H1 (cell line): Measurements from ENCODE around the gene SPARC. TPM values are rescaled to one million over a fixed set of nuclear protein-coding genes. Genes with fewer than 3 reads are reported as not detected.

ENCODE experiments used
- CTCF ChIA-PET: fragments of 300-600 bp; sonication (Branson Sonifier 250); formaldehyde crosslinking; loops from one replicate; lab custom pipeline; 2021; ENCODE audit not compliant: partially characterized antibody; lab: Charles Lee
- POLR2A ChIA-PET: fragments of 300-600 bp; sonication (Branson Sonifier 250); formaldehyde crosslinking; loops from one replicate; lab custom pipeline; 2021; ENCODE audit warnings: inconsistent platforms; ENCODE audit not compliant: partially characterized antibody; lab: Charles Lee
- DNase-seq, 2 experiments: peaks; one replicate each; pipeline versions ENCODE4 v3.0.0 to v3.0.0-alpha.2; 2010 to 2022; ENCODE audit warnings: low spot score in 2 of 2, low read depth in 1 of 2, mixed read lengths in 1 of 2
- FAIRE-seq: peaks from 2 replicates; lab custom pipeline; 2011; peaks lifted over from hg19 to GRCh38; lab: Jason Lieb, UNC
- H2AFZ ChIP-seq: 2 replicates; pipeline ENCODE4 v1.8.1; 2012; ENCODE audit warnings: low read length, inconsistent platforms
- H2AK5ac ChIP-seq: 2 replicates; pipeline ENCODE4 v1.6.1; 2013; ENCODE audit warnings: low read depth, low read length
- H2BK120ac ChIP-seq: replicated peaks from 2 replicates; pipeline ENCODE3; 2013; ENCODE audit warnings: low read depth, low read length, inconsistent platforms
- H2BK12ac ChIP-seq: 2 replicates; pipeline ENCODE4 v1.6.1; 2013; ENCODE audit warnings: low read depth, low read length
- H2BK15ac ChIP-seq: 2 replicates; pipeline ENCODE4 v1.6.1; 2013; ENCODE audit warnings: low read length
- H2BK20ac ChIP-seq: 2 replicates; pipeline ENCODE4 v1.6.1; 2013; ENCODE audit warnings: low read length
- H2BK5ac ChIP-seq: 2 replicates; pipeline ENCODE4 v1.6.1; 2013; ENCODE audit warnings: low read depth, low read length
- H3K14ac ChIP-seq: 2 replicates; pipeline ENCODE4 v1.6.1; 2013; ENCODE audit warnings: inconsistent platforms; ENCODE audit not compliant: insufficient read length
- H3K18ac ChIP-seq: 2 replicates; pipeline ENCODE4 v1.6.1; 2013; ENCODE audit warnings: low read length; ENCODE audit errors: extremely low read depth
- H3K23ac ChIP-seq: 2 replicates; pipeline ENCODE4 v1.6.1; 2013; ENCODE audit warnings: inconsistent platforms; ENCODE audit not compliant: insufficient read length
- H3K23me2 ChIP-seq: 2 replicates; pipeline ENCODE4 v1.6.1; 2013; ENCODE audit warnings: low read depth, low read length
- H3K27ac ChIP-seq: 2 replicates; pipeline ENCODE4 v1.6.1; 2011; ENCODE audit warnings: low read depth, low read length, inconsistent platforms
- H3K27me3 ChIP-seq, 4 experiments: replicated peaks in 1 of 4; 1 replicate in 1 of 4; 2 replicates in 3 of 4; pipeline versions ENCODE4 v1.6.1 to v1.8.1; 2011 to 2013; ENCODE audit warnings: low read length in 3 of 4, mild to moderate bottlenecking in 3 of 4, inconsistent platforms in 2 of 4, mixed read lengths in 2 of 4, moderate library complexity in 1 of 4; ENCODE audit not compliant: control insufficient read depth in 3 of 4, insufficient read depth in 3 of 4; ENCODE audit errors: extremely low read depth in 1 of 4
- H3K36me3 ChIP-seq, 4 experiments: 2 replicates each; pipeline versions ENCODE4 v1.6.1 to v1.8.1; 2011 to 2013; ENCODE audit warnings: mild to moderate bottlenecking in 4 of 4, low read length in 3 of 4, moderate library complexity in 2 of 4, control low read depth in 1 of 4, inconsistent platforms in 1 of 4; ENCODE audit not compliant: insufficient read depth in 4 of 4, control insufficient read depth in 2 of 4
- H3K4ac ChIP-seq: replicated peaks from 2 replicates; pipeline ENCODE3; 2013; ENCODE audit warnings: low read length, low read depth, mixed read lengths, inconsistent platforms; ENCODE audit not compliant: insufficient read length
- H3K4me1 ChIP-seq, 4 experiments: replicated peaks in 1 of 4; 1 replicate in 1 of 4; 2 replicates in 3 of 4; pipeline versions ENCODE4 v1.6.1 to v1.8.1; 2011 to 2013; ENCODE audit warnings: low read length in 3 of 4, inconsistent platforms in 2 of 4, mixed read lengths in 1 of 4; ENCODE audit not compliant: insufficient read depth in 4 of 4, control insufficient read depth in 3 of 4
- H3K4me2 ChIP-seq, 2 experiments: 2 replicates each; pipeline versions ENCODE4 v1.6.1 to v1.8.1; 2011 to 2013; ENCODE audit warnings: low read depth in 2 of 2, low read length in 2 of 2, control low read depth in 1 of 2, inconsistent platforms in 1 of 2, mild to moderate bottlenecking in 1 of 2; ENCODE audit not compliant: insufficient read depth in 1 of 2
- H3K4me3 ChIP-seq, 4 experiments: fragments of 200-600, 300-600 bp in 1 of 4; sonication (generic), shearing (Covaris generic), sonication (Bioruptor Twin) in 1 of 4; 2 replicates each; pipeline versions ENCODE4 v1.5.1 to v1.8.1; 2011 to 2016; ENCODE audit warnings: low read length in 4 of 4, low read depth in 3 of 4, control low read depth in 2 of 4, inconsistent platforms in 2 of 4, mild to moderate bottlenecking in 2 of 4, mixed read lengths in 1 of 4, moderate library complexity in 1 of 4; ENCODE audit not compliant: insufficient read depth in 2 of 4; ENCODE audit errors: extremely low read depth in 1 of 4
- H3K56ac ChIP-seq: replicated peaks from 2 replicates; pipeline ENCODE3; 2013; ENCODE audit warnings: low read depth, mild to moderate bottlenecking, mixed read lengths, low read length, inconsistent platforms; ENCODE audit not compliant: insufficient read length
- H3K79me1 ChIP-seq: 2 replicates; pipeline ENCODE4 v1.6.1; 2013; ENCODE audit warnings: low read depth, low read length, control low read depth
- H3K79me2 ChIP-seq, 2 experiments: 2 replicates each; pipeline versions ENCODE4 v1.6.1 to v1.8.1; 2012 to 2013; ENCODE audit warnings: low read length in 2 of 2, mild to moderate bottlenecking in 2 of 2, inconsistent platforms in 1 of 2; ENCODE audit not compliant: insufficient read depth in 2 of 2, control insufficient read depth in 1 of 2
- H3K9ac ChIP-seq, 4 experiments: replicated peaks in 1 of 4; 1 replicate in 1 of 4; 2 replicates in 3 of 4; pipeline versions ENCODE4 v1.6.1 to v1.8.1; 2011 to 2013; ENCODE audit warnings: low read depth in 3 of 4, low read length in 3 of 4, control low read depth in 2 of 4, mild to moderate bottlenecking in 2 of 4, moderate library complexity in 2 of 4, inconsistent platforms in 1 of 4; ENCODE audit errors: extremely low read depth in 1 of 4
- H3K9me3 ChIP-seq, 2 experiments: 2 replicates each; pipeline versions ENCODE4 v1.6.1 to v1.8.1; 2012 to 2013; ENCODE audit warnings: mild to moderate bottlenecking in 2 of 2, moderate library complexity in 2 of 2, control low read depth in 1 of 2, inconsistent platforms in 1 of 2, low read depth in 1 of 2, low read length in 1 of 2, mixed read lengths in 1 of 2; ENCODE audit not compliant: insufficient read depth in 2 of 2
- H4K20me1 ChIP-seq, 2 experiments: replicated peaks in 1 of 2; 2 replicates each; pipeline versions ENCODE3 to v1.8.1; 2011 to 2013; ENCODE audit warnings: inconsistent platforms in 2 of 2, low read length in 2 of 2, mild to moderate bottlenecking in 1 of 2; ENCODE audit not compliant: insufficient read depth in 2 of 2, control insufficient read depth in 1 of 2
- H4K5ac ChIP-seq: 2 replicates; pipeline ENCODE4 v1.6.1; 2013; ENCODE audit warnings: low read length, low read depth, mixed read lengths, inconsistent platforms; ENCODE audit not compliant: insufficient read length
- H4K8ac ChIP-seq: 2 replicates; pipeline ENCODE4 v1.8.0; 2013; ENCODE audit warnings: mild to moderate bottlenecking, moderate library complexity, low read length, inconsistent platforms; ENCODE audit not compliant: insufficient read depth; ENCODE audit errors: extremely low read depth
- H4K91ac ChIP-seq: replicated peaks from 2 replicates; pipeline ENCODE3; 2013; ENCODE audit warnings: low read length, mixed read lengths, inconsistent platforms; ENCODE audit not compliant: insufficient read length
- BACH1 ChIP-seq: IDR thresholded peaks from 2 replicates; pipeline ENCODE4 v1.6.1; 2012; ENCODE audit warnings: low read length, improper control_type of control experiment
- BRCA1 ChIP-seq: IDR thresholded peaks from 2 replicates; pipeline ENCODE4 v1.6.1; 2012; ENCODE audit warnings: low read depth, low read length, improper control_type of control experiment
- CBX5 ChIP-seq: fragments of 300-800, 300-1000 bp; sonication (generic); IDR thresholded peaks from 2 replicates; pipeline ENCODE4 v1.7.1; 2016; ENCODE audit warnings: antibody characterized with exemption, low read length, low read depth
- CBX8 ChIP-seq: fragments of 300-800, 300-1000 bp; sonication (generic); IDR thresholded peaks from 2 replicates; pipeline ENCODE4 v1.7.1; 2016; ENCODE audit warnings: low read depth, low read length, borderline replicate concordance
- CREB1 ChIP-seq: IDR thresholded peaks from 2 replicates; pipeline ENCODE4 v1.6.1; 2012; ENCODE audit warnings: inconsistent platforms
- EGR1 ChIP-seq: IDR thresholded peaks from 2 replicates; pipeline ENCODE4 v1.6.1; 2011; ENCODE audit warnings: low read depth, low read length, borderline replicate concordance
- KDM5A ChIP-seq: fragments of 200-600 bp; IDR thresholded peaks from 2 replicates; pipeline ENCODE4 v1.7.1; 2012; ENCODE audit warnings: mild to moderate bottlenecking, low read length, inconsistent platforms, mixed read lengths
- NRF1 ChIP-seq: IDR thresholded peaks from 2 replicates; pipeline ENCODE4 v1.6.1; 2011; ENCODE audit warnings: mild to moderate bottlenecking, low read depth, low read length, improper control_type of control experiment
- RFX5 ChIP-seq: IDR thresholded peaks from 2 replicates; pipeline ENCODE4 v1.6.1; 2011; ENCODE audit warnings: low read depth, low read length, improper control_type of control experiment, borderline replicate concordance
- RNF2 ChIP-seq: fragments of 200-900, 300-1000 bp; sonication (generic); IDR thresholded peaks from 2 replicates; pipeline ENCODE4 v1.7.1; 2016; ENCODE audit warnings: borderline replicate concordance, low read depth, mild to moderate bottlenecking, antibody characterized with exemption, low read length; ENCODE audit not compliant: poor library complexity, severe bottlenecking; ENCODE audit errors: missing control alignments
- SIRT6 ChIP-seq: IDR thresholded peaks from one replicate; pipeline ENCODE4 v1.7.1; 2012; ENCODE audit warnings: low read length, inconsistent platforms
- SP2 ChIP-seq: IDR thresholded peaks from 2 replicates; pipeline ENCODE4 v1.6.1; 2012; ENCODE audit warnings: mild to moderate bottlenecking, low read length, inconsistent platforms
- SRF ChIP-seq: IDR thresholded peaks from 2 replicates; pipeline ENCODE4 v1.6.1; 2011; ENCODE audit warnings: mild to moderate bottlenecking, low read depth, low read length, moderate library complexity
- ZNF274 ChIP-seq: IDR thresholded peaks from 2 replicates; pipeline ENCODE4 v1.7.0; 2012; ENCODE audit warnings: low read length, borderline replicate concordance; ENCODE audit errors: extremely low read depth
- WGBS, 2 experiments: shearing (Covaris generic) in 1 of 2; methylation state at CpG; one replicate each; pipeline versions ENCODE4 v1.1.6 to v1.1.7; 2013 to 2015; ENCODE audit warnings: low lambda C conversion rate in 2 of 2, mixed read lengths in 2 of 2, inconsistent platforms in 1 of 2, low coverage in 1 of 2, missing lambda C conversion rate in 1 of 2; ENCODE audit not compliant: insufficient replicate concordance in 2 of 2, insufficient coverage in 1 of 2, insufficient read length in 1 of 2; ENCODE audit errors: extremely low coverage in 1 of 2, missing lambda C conversion rate in 1 of 2; 5-methylcytosine and 5-hydroxymethylcytosine counted together
- polyA plus RNA-seq, 7 experiments: library from polyadenylated mRNA; depleted of rRNA in 3 of 7; stranded (reverse) in 5 of 7; unstranded in 2 of 7; fragments of >200 nt in 5 of 7; fragments of 200-250 nt in 2 of 7; gene quantifications; 1 replicate in 5 of 7; 2 replicates in 1 of 7; 4 replicates in 1 of 7; pipeline versions ENCODE4 v1.2.1 to v1.2.3, GENCODE V29; 2011 to 2013; ENCODE audit warnings: missing spikeins in 2 of 7, mixed read lengths in 2 of 7
- total RNA-seq: library from RNA; stranded (reverse); fragmentation: NEBNext Ultra II Directional; extraction: Animal tissue kit (Norgen Biotek cat#: 25700); gene quantifications from 2 replicates; pipeline ENCODE4 v1.2.1, GENCODE V29; 2021

Gene SPARC
- total and polyA plus RNA-seq, 2 of the 8 experiments (the other 6 are each of a cell fraction or from before 2014, with no cell fraction given), result 375 to 438 TPM

DNA sequence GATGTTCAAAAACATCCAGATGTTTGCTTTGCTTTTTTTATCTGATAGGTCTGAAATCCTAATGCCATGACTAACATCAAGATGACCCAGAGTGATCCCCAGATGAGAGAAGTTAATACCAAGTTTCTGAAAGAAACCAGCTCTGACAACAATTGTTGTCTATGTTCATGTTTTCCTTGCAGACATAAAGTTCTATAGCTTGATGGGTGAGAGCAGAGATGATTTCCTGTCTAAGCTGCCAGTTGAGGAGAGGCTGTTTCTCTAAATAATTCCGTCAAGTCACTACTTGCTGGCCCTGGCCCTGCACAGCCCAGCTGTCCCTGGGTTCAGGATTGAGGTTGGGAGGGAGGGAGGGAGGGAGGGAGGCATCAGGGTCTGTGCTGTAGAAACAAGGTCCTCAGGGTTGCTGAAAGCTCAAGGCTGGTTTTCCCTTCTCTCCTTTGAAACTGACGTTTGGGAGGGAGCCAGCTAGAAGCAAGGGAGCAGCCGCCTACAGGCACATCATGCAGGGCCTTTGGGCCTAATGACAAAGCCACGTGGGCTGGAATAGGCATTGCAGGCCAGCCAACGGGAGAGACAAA, 3.9 kb downstream of the SPARC start:
- FAIRE-seq (no peak), DNase-seq (no peak)
- H3K4me3 ChIP-seq, result no peak overlapping the region
- H2BK20ac ChIP-seq, result no peak overlapping the region
- peaks cover 3 to 26% of the 10 kb centered on the region in 2 experiments for H3K79me2 ChIP-seq
- ChIA-PET CTCF (interaction anchor here (0.9 to 43.0 kb wide), 14 partner anchors 9 to 66 kb away, joined by 3 to 991 read pairs (median 5); partner anchors contain the start of gene ATOX1), POLR2A (interaction anchor here (1.2 to 3.4 kb wide), 8 partner anchors 11 to 88 kb away, joined by 3 to 16 read pairs (median 8); partner anchors contain the start of gene G3BP1)
- H3K23me2 ChIP-seq, result peaks cover 12% of the 10 kb centered on the region; the same call in 1 of the 2 replicates
- no peaks in the 10 kb centered on the region for H4K20me1 ChIP-seq
- H2BK15ac ChIP-seq, result no peak overlapping the region
- H3K23ac ChIP-seq, result no peak overlapping the region
- H3K9me3 ChIP-seq, result no peaks in the 10 kb centered on the region
- H2BK120ac ChIP-seq, result no peak overlapping the region
- no peak overlapping the region for H3K4ac ChIP-seq
- no peak overlapping the region for H3K9ac ChIP-seq
- H3K4me2 ChIP-seq, result no peak overlapping the region
- H2AK5ac ChIP-seq, result no peak overlapping the region
- no peaks in the 10 kb centered on the region for H3K27me3 ChIP-seq
- H3K4me1 ChIP-seq, result peaks cover 3 to 27% (median 16%) of the 10 kb centered on the region in 4 experiments
- no peak overlapping the region for H3K14ac ChIP-seq
- H4K5ac ChIP-seq, result no peak overlapping the region
- H3K79me1 ChIP-seq, result peaks cover 3% of the 10 kb centered on the region
- no peak overlapping the region for H4K91ac ChIP-seq
- H3K36me3 ChIP-seq, result 0 out of 8 replicates have a peak, but pooled peaks cover 0 to 3% (median 0%) of the 10 kb centered on the region in 4 experiments
- H4K8ac ChIP-seq, result no peak overlapping the region
- 77% methylated on average over 5 of the region's 5 CpGs; no CpG with 5 or more reads in 1 of the 2 experiments for WGBS, 2 experiments
- H3K56ac ChIP-seq, result no peak overlapping the region
- no peak overlapping the region for H2BK5ac ChIP-seq
- H2AFZ ChIP-seq, result no peak overlapping the region
- H3K18ac ChIP-seq, result no peak overlapping the region
- no peak overlapping the region for H2BK12ac ChIP-seq
- H3K27ac ChIP-seq, result no peak overlapping the region
- TF ChIP-seq EGR1 (no peak), RFX5 (no peak), CREB1 (no peak), SP2 (no peak), RNF2 (no peak), ZNF274 (no peak), CBX5 (no peak), CBX8 (no peak), BRCA1 (no peak), BACH1 (no peak), SIRT6 (no peak), KDM5A (no peak), SRF (no peak), NRF1 (no peak)
